Keratinocyte (primary cell): ENCODE data around the gene ATP8A2. TPM values are rescaled to one million over a fixed set of nuclear protein-coding genes. Genes with fewer than 3 reads are reported as not detected.

Experiments used
- DNase-seq: peaks from one replicate; pipeline ENCODE4 v3.0.0-alpha.2; 2011; ENCODE audit warnings: low read depth, missing footprints, low spot score
- FAIRE-seq: peaks from 2 replicates; lab custom pipeline; 2011; peaks lifted over from hg19 to GRCh38; lab: Jason Lieb, UNC
- H2AFZ ChIP-seq: 2 replicates; pipeline ENCODE4 v1.6.0; 2012; ENCODE audit warnings: low read length, control low read depth, inconsistent platforms; ENCODE audit not compliant: control insufficient read depth
- H3K27ac ChIP-seq: 2 replicates; pipeline ENCODE4 v1.5.1; 2011; ENCODE audit warnings: low read length; ENCODE audit not compliant: control insufficient read depth, insufficient read depth
- H3K27me3 ChIP-seq: 3 replicates; pipeline ENCODE4 v1.6.0; 2011; ENCODE audit warnings: low read length; ENCODE audit not compliant: control insufficient read depth, insufficient read depth; ENCODE audit errors: extremely low read depth
- H3K36me3 ChIP-seq, 2 experiments: 2 replicates in 1 of 2; 3 replicates in 1 of 2; pipeline ENCODE4 v1.5.1; 2011; ENCODE audit warnings: low read length in 2 of 2, mild to moderate bottlenecking in 1 of 2; ENCODE audit not compliant: control insufficient read depth in 2 of 2, insufficient read depth in 2 of 2; ENCODE audit errors: extremely low read depth in 1 of 2
- H3K4me1 ChIP-seq: 3 replicates; pipeline ENCODE4 v1.5.1; 2011; ENCODE audit warnings: low read length; ENCODE audit not compliant: control insufficient read depth, insufficient read depth; ENCODE audit errors: extremely low read depth
- H3K4me2 ChIP-seq: 3 replicates; pipeline ENCODE4 v1.6.0; 2011; ENCODE audit warnings: low read depth, low read length; ENCODE audit not compliant: control insufficient read depth, insufficient read depth; ENCODE audit errors: extremely low read depth
- H3K4me3 ChIP-seq, 3 experiments: fragments of 200-600 bp in 1 of 3; sonication (generic) in 1 of 3; 2 replicates in 2 of 3; 3 replicates in 1 of 3; pipeline ENCODE4 v1.5.1; 2011 to 2016; ENCODE audit warnings: low read length in 3 of 3, mild to moderate bottlenecking in 3 of 3, control low read depth in 2 of 3, inconsistent platforms in 1 of 3, low read depth in 1 of 3, mixed read lengths in 1 of 3, mixed run types in 1 of 3, moderate library complexity in 1 of 3; ENCODE audit not compliant: control insufficient read depth in 2 of 3, insufficient read depth in 2 of 3; ENCODE audit errors: extremely low read depth in 1 of 3
- H3K79me2 ChIP-seq: 2 replicates; pipeline ENCODE4 v1.6.0; 2012; ENCODE audit warnings: low read length; ENCODE audit not compliant: control insufficient read depth, insufficient read depth
- H3K9ac ChIP-seq: 3 replicates; pipeline ENCODE4 v1.6.0; 2011; ENCODE audit warnings: low read length; ENCODE audit not compliant: control insufficient read depth, insufficient read depth; ENCODE audit errors: extremely low read depth
- H3K9me1 ChIP-seq: 3 replicates; pipeline ENCODE4 v1.6.0; 2011; ENCODE audit warnings: low read length; ENCODE audit not compliant: control insufficient read depth, insufficient read depth; ENCODE audit errors: extremely low read depth
- H3K9me3 ChIP-seq: 2 replicates; pipeline ENCODE4 v1.5.1; 2012; ENCODE audit warnings: low read depth, low read length; ENCODE audit not compliant: control insufficient read depth
- H4K20me1 ChIP-seq: 3 replicates; pipeline ENCODE4 v1.6.0; 2011; ENCODE audit warnings: low read length; ENCODE audit not compliant: control insufficient read depth, insufficient read depth; ENCODE audit errors: extremely low read depth
- EZH2 ChIP-seq: IDR thresholded peaks from one replicate; pipeline ENCODE4 v1.6.1; 2012; ENCODE audit warnings: inconsistent platforms, mild to moderate bottlenecking, low read length, moderate library complexity
- dilution Hi-C: fragments of 300-500 bp; cut with MboI; formaldehyde crosslinking; loops from one replicate; pipeline ENCODE4 v1.7.0; 2020; ENCODE audit warnings: low sequenced_read_pairs; ENCODE audit not compliant: extremely low pct_ligation_motif_present
- polyA plus RNA-seq, 5 experiments: library from polyadenylated mRNA; depleted of rRNA in 3 of 5; stranded (reverse) in 3 of 5; stranded (forward) in 1 of 5; unstranded in 1 of 5; fragments of >200 nt; gene quantifications; 1 replicate in 1 of 5; 2 replicates in 3 of 5; 3 replicates in 1 of 5; pipeline versions ENCODE4 v1.2.1 to v1.2.3, GENCODE V29; 2011 to 2012; ENCODE audit warnings: missing spikeins in 2 of 5, low read depth in 1 of 5, low replicate concordance in 1 of 5
- TF ChIP-seq, protein P1 (sequence below), 3 experiments: IDR thresholded peaks in 1 of 3; conservative IDR thresholded peaks in 1 of 3; optimal IDR thresholded peaks in 1 of 3; 2 replicates in 2 of 3; 3 replicates in 1 of 3; pipeline versions ENCODE3 to v1.5.1; 2011; ENCODE audit warnings: low read length in 3 of 3, mild to moderate bottlenecking in 3 of 3, moderate library complexity in 2 of 3, control low read depth in 1 of 3, inconsistent platforms in 1 of 3; ENCODE audit not compliant: insufficient read depth in 2 of 3; ENCODE audit errors: extremely low read depth in 1 of 3

Gene ATP8A2
- polyA plus RNA-seq, 1 donor (not counting 4 experiments of a cell fraction or from before 2014, with no cell fraction given): 0.16 TPM

- H3K79me2 ChIP-seq: no peaks in the 10 kb centered on the region
- no peak overlapping the region for H3K4me3 ChIP-seq
- H3K4me1 ChIP-seq: peaks cover 25% of the 10 kb centered on the region
- H2AFZ ChIP-seq: no peak overlapping the region
- H3K27ac ChIP-seq: no peak overlapping the region
- no peaks in the 10 kb centered on the region for H3K9me3 ChIP-seq
- no peaks in the 10 kb centered on the region for H3K9me1 ChIP-seq
- H3K4me2 ChIP-seq: no peak overlapping the region
- no peaks in the 10 kb centered on the region for H3K27me3 ChIP-seq
- FAIRE-seq: no peak
- DNase-seq: no peak
- H3K36me3 ChIP-seq: no peaks in the 10 kb centered on the region
- dilution Hi-C loops: no loop called here
- TF ChIP-seq, protein P1, sequence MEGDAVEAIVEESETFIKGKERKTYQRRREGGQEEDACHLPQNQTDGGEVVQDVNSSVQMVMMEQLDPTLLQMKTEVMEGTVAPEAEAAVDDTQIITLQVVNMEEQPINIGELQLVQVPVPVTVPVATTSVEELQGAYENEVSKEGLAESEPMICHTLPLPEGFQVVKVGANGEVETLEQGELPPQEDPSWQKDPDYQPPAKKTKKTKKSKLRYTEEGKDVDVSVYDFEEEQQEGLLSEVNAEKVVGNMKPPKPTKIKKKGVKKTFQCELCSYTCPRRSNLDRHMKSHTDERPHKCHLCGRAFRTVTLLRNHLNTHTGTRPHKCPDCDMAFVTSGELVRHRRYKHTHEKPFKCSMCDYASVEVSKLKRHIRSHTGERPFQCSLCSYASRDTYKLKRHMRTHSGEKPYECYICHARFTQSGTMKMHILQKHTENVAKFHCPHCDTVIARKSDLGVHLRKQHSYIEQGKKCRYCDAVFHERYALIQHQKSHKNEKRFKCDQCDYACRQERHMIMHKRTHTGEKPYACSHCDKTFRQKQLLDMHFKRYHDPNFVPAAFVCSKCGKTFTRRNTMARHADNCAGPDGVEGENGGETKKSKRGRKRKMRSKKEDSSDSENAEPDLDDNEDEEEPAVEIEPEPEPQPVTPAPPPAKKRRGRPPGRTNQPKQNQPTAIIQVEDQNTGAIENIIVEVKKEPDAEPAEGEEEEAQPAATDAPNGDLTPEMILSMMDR (optimal IDR thresholded peaks at IDR 0.05 in 1 of 3, IDR thresholded peaks at IDR 0.05 in 1 of 3, conservative IDR thresholded peaks at IDR 0.05 in 1 of 3; ENCODE audit: extremely low read depth in 1 of 3, insufficient read depth in 2 of 3, low read length in 3 of 3): no peak
- no peak for TF ChIP-seq EZH2
- no peaks in the 10 kb centered on the region for H4K20me1 ChIP-seq
- no peak overlapping the region for H3K9ac ChIP-seq
Observed at GRCh38 chr13:25768838-25769237, 397.1 kb downstream of the ATP8A2 start.

- dilution Hi-C loops: no loop called here
- peak; percentile 49 for FAIRE-seq
- H3K27ac ChIP-seq: no peak overlapping the region
Observed at GRCh38 chr13:25770601-25771000, 398.8 kb downstream of the ATP8A2 start.

More at GRCh38 chr13:25770601-25771000, 398.8 kb downstream of the ATP8A2 start:
- TF ChIP-seq, protein P1 (optimal IDR thresholded peaks at IDR 0.05 in 1 of 3, IDR thresholded peaks at IDR 0.05 in 1 of 3, conservative IDR thresholded peaks at IDR 0.05 in 1 of 3; ENCODE audit: extremely low read depth in 1 of 3, insufficient read depth in 2 of 3, low read length in 3 of 3): no peak
- TF ChIP-seq EZH2: no peak
- Histone ChIP-seq H3K79me2 (no peaks in the 10 kb centered on the region), H3K27me3 (no peaks in the 10 kb centered on the region), H2AFZ (no peak overlapping the region), H3K9me3 (no peaks in the 10 kb centered on the region), H3K9me1 (no peaks in the 10 kb centered on the region), H3K4me2 (no peak overlapping the region), H3K9ac (no peak overlapping the region), H3K36me3 (no peaks in the 10 kb centered on the region), H3K4me3 (no peak overlapping the region), H3K4me1 (peaks cover 25% of the 10 kb centered on the region), H4K20me1 (no peaks in the 10 kb centered on the region)
- DNase-seq: no peak
